Mesothelial cell of epicardium (in vitro differentiated cells): ENCODE results near the gene OPA1. TPM values are rescaled to one million over a fixed set of nuclear protein-coding genes. Genes with fewer than 3 reads are reported as not detected.

Source experiments
- DNase-seq, 2 experiments: peaks; one replicate each; pipeline ENCODE4 v3.0.0; 2021; ENCODE audit warnings: low spot score in 2 of 2; ENCODE audit not compliant: unreplicated experiment in 2 of 2
- H3K27ac Mint-ChIP-seq: 2 replicates; pipeline ENCODE4 v1.8.0; 2021; ENCODE audit warnings: mixed read lengths
- H3K27me3 Mint-ChIP-seq: 2 replicates; pipeline ENCODE4 v1.8.0; 2021; ENCODE audit warnings: low read depth, mixed read lengths
- H3K36me3 Mint-ChIP-seq: 2 replicates; pipeline ENCODE4 v1.8.0; 2021; ENCODE audit warnings: mixed read lengths
- H3K4me1 Mint-ChIP-seq: 2 replicates; pipeline ENCODE4 v1.8.0; 2021; ENCODE audit warnings: mixed read lengths
- H3K4me3 Mint-ChIP-seq: 2 replicates; pipeline ENCODE4 v1.8.0; 2021; ENCODE audit warnings: mild to moderate bottlenecking, moderate library complexity, mixed read lengths
- H3K9me3 Mint-ChIP-seq: 2 replicates; pipeline ENCODE4 v1.8.0; 2021; ENCODE audit warnings: mixed read lengths
- total RNA-seq: library from RNA; stranded (reverse); gene quantifications from 3 replicates; pipeline ENCODE4 v1.2.1, GENCODE V29; 2021
- TF ChIP-seq, protein P1 (sequence below): fragments of 200-600 bp; sonication (generic); IDR thresholded peaks from one replicate; pipeline ENCODE4 v1.5.0; 2021; ENCODE audit warnings: antibody characterized with exemption; ENCODE audit not compliant: unreplicated experiment

Gene OPA1
- total RNA-seq, 1 donor from 2014 or later = 60.1 TPM

- Mint-ChIP-seq H3K9me3 (peaks cover 5% of the 10 kb centered on the region), H3K4me3 (no peak overlapping the region), H3K27me3 (peaks cover 5% of the 10 kb centered on the region), H3K27ac (no peak overlapping the region), H3K36me3 (no peaks in the 10 kb centered on the region), H3K4me1 (peaks cover 23% of the 10 kb centered on the region)
- TF ChIP-seq, protein P1, sequence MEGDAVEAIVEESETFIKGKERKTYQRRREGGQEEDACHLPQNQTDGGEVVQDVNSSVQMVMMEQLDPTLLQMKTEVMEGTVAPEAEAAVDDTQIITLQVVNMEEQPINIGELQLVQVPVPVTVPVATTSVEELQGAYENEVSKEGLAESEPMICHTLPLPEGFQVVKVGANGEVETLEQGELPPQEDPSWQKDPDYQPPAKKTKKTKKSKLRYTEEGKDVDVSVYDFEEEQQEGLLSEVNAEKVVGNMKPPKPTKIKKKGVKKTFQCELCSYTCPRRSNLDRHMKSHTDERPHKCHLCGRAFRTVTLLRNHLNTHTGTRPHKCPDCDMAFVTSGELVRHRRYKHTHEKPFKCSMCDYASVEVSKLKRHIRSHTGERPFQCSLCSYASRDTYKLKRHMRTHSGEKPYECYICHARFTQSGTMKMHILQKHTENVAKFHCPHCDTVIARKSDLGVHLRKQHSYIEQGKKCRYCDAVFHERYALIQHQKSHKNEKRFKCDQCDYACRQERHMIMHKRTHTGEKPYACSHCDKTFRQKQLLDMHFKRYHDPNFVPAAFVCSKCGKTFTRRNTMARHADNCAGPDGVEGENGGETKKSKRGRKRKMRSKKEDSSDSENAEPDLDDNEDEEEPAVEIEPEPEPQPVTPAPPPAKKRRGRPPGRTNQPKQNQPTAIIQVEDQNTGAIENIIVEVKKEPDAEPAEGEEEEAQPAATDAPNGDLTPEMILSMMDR = no peak
- DNase-seq = no peak
These were observed 3.4 kb upstream of the OPA1 start for GRCh38 chr3:193589616-193590015.

DNA sequence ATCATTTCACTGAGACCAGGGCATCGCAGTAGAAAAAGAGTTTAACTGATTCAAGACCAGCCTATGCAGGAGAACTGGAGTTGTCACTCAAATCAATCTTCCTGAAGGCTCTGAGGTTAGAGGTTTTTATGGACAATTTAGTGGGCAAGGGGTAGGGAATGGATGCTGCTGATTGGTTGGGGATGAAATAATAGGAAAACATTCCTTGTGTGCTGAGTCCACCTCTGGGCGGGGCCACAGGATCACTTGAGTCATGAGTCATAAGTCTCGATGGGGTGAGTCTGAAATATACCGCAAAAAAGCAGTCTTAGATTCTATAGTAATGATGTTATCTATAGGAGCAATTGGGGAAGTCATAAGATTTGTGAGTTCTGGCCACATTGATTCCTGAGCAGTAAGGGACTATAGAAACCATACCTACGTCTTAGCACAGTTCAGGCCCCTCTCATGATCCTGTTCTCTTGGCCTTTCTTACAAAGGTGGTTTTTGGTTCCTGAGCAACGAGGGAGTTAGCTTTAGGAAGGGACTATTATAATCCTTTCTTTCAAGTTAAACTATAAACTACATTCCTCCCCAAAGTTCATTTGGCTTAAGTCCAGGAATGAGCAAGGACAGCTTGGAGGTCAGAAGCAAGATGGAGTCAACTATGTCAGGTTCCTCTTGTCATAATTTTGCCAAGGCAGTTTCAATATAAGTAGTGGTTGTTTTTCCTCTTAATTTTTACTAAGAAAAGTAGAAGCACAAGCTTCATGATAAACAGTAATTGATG is 2.7 kb upstream of the OPA1 start:
- H3K4me3 Mint-ChIP-seq = no peak overlapping the region
- H3K36me3 Mint-ChIP-seq = no peaks in the 10 kb centered on the region
- H3K27me3 Mint-ChIP-seq = peaks cover 5% of the 10 kb centered on the region
- no peak for DNase-seq
- TF ChIP-seq, protein P1 = no peak
- H3K4me1 Mint-ChIP-seq = peaks cover 28% of the 10 kb centered on the region
- no peak overlapping the region for H3K27ac Mint-ChIP-seq
- peaks cover 5% of the 10 kb centered on the region for H3K9me3 Mint-ChIP-seq

GRCh38 chr3:193593668-193594030 is 641 bp downstream of the OPA1 start:
- H3K36me3 Mint-ChIP-seq = peaks cover 11% of the 10 kb centered on the region
- H3K27me3 Mint-ChIP-seq = no peaks in the 10 kb centered on the region
- TF ChIP-seq, protein P1 = no peak
- peaks cover 33% of the 10 kb centered on the region for H3K4me1 Mint-ChIP-seq
- H3K4me3 Mint-ChIP-seq = peak overlapping the region; percentile 85
- peak overlapping the region; percentile 92 for H3K27ac Mint-ChIP-seq
- DNase-seq = no peak
- no peaks in the 10 kb centered on the region for H3K9me3 Mint-ChIP-seq

- no peak for DNase-seq
- Mint-ChIP-seq H3K9me3 (no peaks in the 10 kb centered on the region), H3K27ac (peak overlapping the region; percentile 28), H3K27me3 (no peaks in the 10 kb centered on the region), H3K36me3 (peaks cover 11% of the 10 kb centered on the region), H3K4me3 (peak overlapping the region; percentile 85), H3K4me1 (peaks cover 30% of the 10 kb centered on the region)
- TF ChIP-seq, protein P1 = no peak
These were observed 2.1 kb downstream of the OPA1 start for GRCh38 chr3:193594946-193595689.

DNA sequence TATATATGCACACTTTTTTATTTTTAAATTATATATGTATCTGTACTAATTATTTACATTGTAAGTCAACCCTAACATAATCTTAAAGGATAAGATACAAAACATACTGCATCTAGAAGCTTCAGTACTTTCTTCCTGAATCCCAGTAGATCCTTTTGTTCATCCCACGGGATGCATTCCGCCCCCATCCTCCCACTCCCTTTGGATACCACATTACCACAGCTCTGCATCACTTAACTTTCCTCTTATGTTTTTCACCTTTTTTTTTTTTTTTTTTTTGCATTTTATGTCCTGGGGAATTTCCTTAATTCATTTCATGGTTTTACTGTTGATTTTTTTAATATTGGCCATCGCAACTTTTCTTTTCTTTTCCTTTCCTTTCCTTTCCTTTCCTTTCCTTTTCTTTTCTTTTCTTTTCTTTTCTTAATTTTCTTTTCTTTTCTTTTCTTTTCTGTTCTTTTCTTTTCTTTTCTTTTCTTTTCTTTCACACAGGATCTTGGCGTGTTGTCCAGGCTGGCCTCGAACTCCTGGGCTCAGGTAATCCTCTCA is 3.0 kb downstream of the OPA1 start:
- no peak for DNase-seq
- TF ChIP-seq, protein P1 = no peak
- Mint-ChIP-seq H3K36me3 (peaks cover 11% of the 10 kb centered on the region), H3K27me3 (no peaks in the 10 kb centered on the region), H3K9me3 (no peaks in the 10 kb centered on the region), H3K27ac (no peak overlapping the region), H3K4me1 (peaks cover 27% of the 10 kb centered on the region), H3K4me3 (no peak overlapping the region)
